Osteoblast (primary cell): Measurements from ENCODE around the gene ECPAS. TPM values are rescaled to one million over a fixed set of nuclear protein-coding genes. Genes with fewer than 3 reads are reported as not detected.

ENCODE experiments used
- DNase-seq: peaks from one replicate; pipeline ENCODE4 v3.0.0; 2011; ENCODE audit warnings: low spot score, mixed read lengths; ENCODE audit not compliant: insufficient read length; ENCODE audit errors: missing footprints
- H2AFZ ChIP-seq: 2 replicates; pipeline ENCODE4 v1.6.0; 2011; ENCODE audit warnings: mild to moderate bottlenecking, low read length
- H3K27ac ChIP-seq: 2 replicates; pipeline ENCODE4 v1.5.1; 2011; ENCODE audit warnings: mild to moderate bottlenecking, low read depth, low read length, moderate library complexity
- H3K27me3 ChIP-seq: 2 replicates; pipeline ENCODE4 v1.6.0; 2012; ENCODE audit warnings: mild to moderate bottlenecking, control low read depth, inconsistent platforms, low read length, moderate library complexity; ENCODE audit not compliant: insufficient read depth
- H3K36me3 ChIP-seq: 2 replicates; pipeline ENCODE4 v1.5.1; 2011; ENCODE audit warnings: mild to moderate bottlenecking, low read length, control low read depth, moderate library complexity; ENCODE audit not compliant: insufficient read depth
- H3K4me1 ChIP-seq: 2 replicates; pipeline ENCODE4 v1.5.1; 2011; ENCODE audit warnings: mild to moderate bottlenecking, low read length, control low read depth, moderate library complexity; ENCODE audit not compliant: insufficient read depth
- H3K4me2 ChIP-seq: 2 replicates; pipeline ENCODE4 v1.6.0; 2011; ENCODE audit warnings: mild to moderate bottlenecking, low read length; ENCODE audit not compliant: insufficient read depth
- H3K4me3 ChIP-seq: fragments of 200-600 bp; sonication (generic); 3 replicates; pipeline ENCODE4 v1.5.1; 2012; ENCODE audit warnings: mild to moderate bottlenecking, low read length, inconsistent platforms; ENCODE audit not compliant: insufficient read depth
- H3K79me2 ChIP-seq: 2 replicates; pipeline ENCODE4 v1.6.0; 2012; ENCODE audit warnings: mild to moderate bottlenecking, low read length, control low read depth, inconsistent platforms; ENCODE audit not compliant: insufficient read depth
- H3K9me3 ChIP-seq: 2 replicates; pipeline ENCODE4 v1.5.1; 2011; ENCODE audit warnings: low read depth, low read length, control low read depth
- H4K20me1 ChIP-seq: 2 replicates; pipeline ENCODE4 v1.6.0; 2012; ENCODE audit warnings: mild to moderate bottlenecking, low read length, control low read depth; ENCODE audit not compliant: insufficient read depth
- total RNA-seq: library from RNA; depleted of rRNA; stranded (reverse); fragments of >200 nt; gene quantifications from 2 replicates; pipeline ENCODE4 v1.2.3, GENCODE V29; 2012
- TF ChIP-seq, protein P1 (sequence below): IDR thresholded peaks from 2 replicates; pipeline ENCODE4 v1.5.1; 2011; ENCODE audit warnings: mild to moderate bottlenecking, low read depth, low read length, moderate library complexity; ENCODE audit errors: extremely low read depth

Gene ECPAS
- total RNA-seq, 1 donor: 117 TPM

DNA sequence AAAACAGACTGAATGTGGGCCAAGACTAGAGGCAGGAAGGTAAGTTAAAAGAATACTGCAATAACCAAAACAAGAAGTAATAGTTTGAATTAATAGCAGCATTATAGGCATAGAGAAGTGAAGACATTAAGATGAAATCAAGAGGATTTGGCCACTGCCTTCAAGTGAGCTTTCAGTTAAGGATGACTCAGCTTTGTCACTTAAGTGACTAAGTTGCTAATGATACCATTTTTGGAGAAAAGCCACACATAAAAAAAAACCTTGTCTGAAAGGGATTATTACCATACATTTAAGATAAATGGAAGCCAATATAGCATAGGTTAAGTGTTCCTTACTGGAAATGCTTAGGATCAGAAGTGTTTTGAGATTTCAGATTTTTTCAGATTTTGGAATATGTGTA lies 57.0 kb downstream of the ECPAS start:
- no peaks in the 10 kb centered on the region for H3K27me3 ChIP-seq
- no peak overlapping the region for H3K4me3 ChIP-seq
- no peak overlapping the region for H2AFZ ChIP-seq
- TF ChIP-seq, protein P1, sequence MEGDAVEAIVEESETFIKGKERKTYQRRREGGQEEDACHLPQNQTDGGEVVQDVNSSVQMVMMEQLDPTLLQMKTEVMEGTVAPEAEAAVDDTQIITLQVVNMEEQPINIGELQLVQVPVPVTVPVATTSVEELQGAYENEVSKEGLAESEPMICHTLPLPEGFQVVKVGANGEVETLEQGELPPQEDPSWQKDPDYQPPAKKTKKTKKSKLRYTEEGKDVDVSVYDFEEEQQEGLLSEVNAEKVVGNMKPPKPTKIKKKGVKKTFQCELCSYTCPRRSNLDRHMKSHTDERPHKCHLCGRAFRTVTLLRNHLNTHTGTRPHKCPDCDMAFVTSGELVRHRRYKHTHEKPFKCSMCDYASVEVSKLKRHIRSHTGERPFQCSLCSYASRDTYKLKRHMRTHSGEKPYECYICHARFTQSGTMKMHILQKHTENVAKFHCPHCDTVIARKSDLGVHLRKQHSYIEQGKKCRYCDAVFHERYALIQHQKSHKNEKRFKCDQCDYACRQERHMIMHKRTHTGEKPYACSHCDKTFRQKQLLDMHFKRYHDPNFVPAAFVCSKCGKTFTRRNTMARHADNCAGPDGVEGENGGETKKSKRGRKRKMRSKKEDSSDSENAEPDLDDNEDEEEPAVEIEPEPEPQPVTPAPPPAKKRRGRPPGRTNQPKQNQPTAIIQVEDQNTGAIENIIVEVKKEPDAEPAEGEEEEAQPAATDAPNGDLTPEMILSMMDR: no peak
- H3K36me3 ChIP-seq: peaks cover 46% of the 10 kb centered on the region
- H3K27ac ChIP-seq: no peak overlapping the region
- no peak overlapping the region for H3K4me2 ChIP-seq
- no peaks in the 10 kb centered on the region for H4K20me1 ChIP-seq
- peaks cover 8% of the 10 kb centered on the region for H3K79me2 ChIP-seq
- peaks cover 24% of the 10 kb centered on the region for H3K4me1 ChIP-seq
- no peaks in the 10 kb centered on the region for H3K9me3 ChIP-seq
- peak; percentile 30 for DNase-seq

GRCh38 chr9:111423389-111423788 lies 60.8 kb downstream of the ECPAS start:
- Histone ChIP-seq H3K4me3 (no peak overlapping the region), H3K79me2 (peaks cover 4% of the 10 kb centered on the region), H3K27ac (no peak overlapping the region), H3K4me2 (no peak overlapping the region), H3K9me3 (no peaks in the 10 kb centered on the region), H3K4me1 (peaks cover 4% of the 10 kb centered on the region), H3K36me3 (peaks cover 56% of the 10 kb centered on the region), H3K27me3 (no peaks in the 10 kb centered on the region), H2AFZ (no peak overlapping the region), H4K20me1 (no peaks in the 10 kb centered on the region)
- DNase-seq: no peak
- TF ChIP-seq, protein P1: no peak

- Histone ChIP-seq H2AFZ (no peak overlapping the region), H3K79me2 (peaks cover 2% of the 10 kb centered on the region), H3K36me3 (peaks cover 85% of the 10 kb centered on the region), H4K20me1 (no peaks in the 10 kb centered on the region), H3K4me3 (no peak overlapping the region), H3K9me3 (no peaks in the 10 kb centered on the region), H3K4me2 (no peak overlapping the region), H3K27me3 (no peaks in the 10 kb centered on the region), H3K27ac (no peak overlapping the region), H3K4me1 (no peaks in the 10 kb centered on the region)
- no peak for DNase-seq
- TF ChIP-seq, protein P1: no peak
Measured at GRCh38 chr9:111414406-111414805, 69.8 kb downstream of the ECPAS start.

DNA sequence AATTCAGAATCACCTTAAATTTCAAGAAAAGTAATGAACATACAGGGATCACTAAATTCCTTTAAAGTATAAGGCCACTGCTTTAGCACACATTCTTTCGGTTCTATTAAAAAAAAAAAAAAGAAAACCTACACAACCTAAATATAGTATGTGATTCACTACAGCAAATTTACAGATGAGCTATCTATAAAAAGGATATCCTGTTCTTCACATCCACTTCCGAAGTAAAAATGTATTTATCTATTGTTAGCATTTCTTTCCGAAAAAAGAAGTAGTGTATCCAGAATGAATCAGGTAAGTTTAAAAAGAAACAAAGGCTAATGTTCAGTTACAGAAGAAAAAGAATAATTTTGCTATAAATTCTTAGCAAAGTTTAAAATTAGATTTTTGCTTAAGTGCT lies 70.2 kb downstream of the ECPAS start:
- H4K20me1 ChIP-seq: no peaks in the 10 kb centered on the region
- no peaks in the 10 kb centered on the region for H3K4me1 ChIP-seq
- H2AFZ ChIP-seq: no peak overlapping the region
- H3K27me3 ChIP-seq: no peaks in the 10 kb centered on the region
- H3K36me3 ChIP-seq: peaks cover 86% of the 10 kb centered on the region
- H3K9me3 ChIP-seq: no peaks in the 10 kb centered on the region
- H3K4me2 ChIP-seq: no peak overlapping the region
- H3K79me2 ChIP-seq: peaks cover 2% of the 10 kb centered on the region
- no peak overlapping the region for H3K4me3 ChIP-seq
- TF ChIP-seq, protein P1: no peak
- DNase-seq: no peak
- no peak overlapping the region for H3K27ac ChIP-seq
